NCI-H748 (cell line): Measurements from ENCODE around the gene VASP.

Experiments
- DNase-seq: peaks from one replicate; lab custom pipeline; 2025; ENCODE audit not compliant: unreplicated experiment; lab: John Stamatoyannopoulos, UW

Gene VASP

GRCh38 chr19:45473682-45474605, 33.3 kb upstream of the VASP start:
- no peak for DNase-seq

- no peak for DNase-seq
These were observed 32.4 kb upstream of the VASP start for GRCh38 chr19:45474606-45475521.

GRCh38 chr19:45475537-45476291, 31.6 kb upstream of the VASP start:
- DNase-seq, result no peak

- no peak for DNase-seq
These were observed 31.0 kb upstream of the VASP start for GRCh38 chr19:45476304-45476703.

- no peak for DNase-seq
These were observed 30.1 kb upstream of the VASP start for GRCh38 chr19:45477186-45477585.

GRCh38 chr19:45477713-45478453, 29.4 kb upstream of the VASP start:
- peak; percentile 88 for DNase-seq

GRCh38 chr19:45478454-45479238, 28.6 kb upstream of the VASP start:
- peak; percentile 97 for DNase-seq

- DNase-seq, result no peak
These were observed 24.2 kb upstream of the VASP start for GRCh38 chr19:45483033-45483432.

GRCh38 chr19:45484273-45484945, 22.9 kb upstream of the VASP start:
- DNase-seq, result no peak

GRCh38 chr19:45485305-45486077, 21.8 kb upstream of the VASP start:
- peak; percentile 98 for DNase-seq

GRCh38 chr19:45488708-45489107, 18.6 kb upstream of the VASP start:
- DNase-seq, result no peak

GRCh38 chr19:45489216-45489855, 17.9 kb upstream of the VASP start:
- no peak for DNase-seq

GRCh38 chr19:45492137-45492626, 15.1 kb upstream of the VASP start:
- no peak for DNase-seq

- no peak for DNase-seq
These were observed 14.4 kb upstream of the VASP start for GRCh38 chr19:45492627-45493470.

GRCh38 chr19:45494261-45494916, 12.9 kb upstream of the VASP start:
- no peak for DNase-seq

GRCh38 chr19:45495178-45495577, 12.1 kb upstream of the VASP start:
- DNase-seq, result no peak
